HepG2 (cell line): Measurements from ENCODE around the gene SUOX. TPM values are rescaled to one million over a fixed set of nuclear protein-coding genes. Genes with fewer than 3 reads are reported as not detected.

Source experiments
- HNRNPL ChIP-seq: fragments of 200-400 bp; formaldehyde crosslinking; IDR thresholded peaks from 2 replicates; pipeline ENCODE4 v1.6.1; 2017; ENCODE audit warnings: mild to moderate bottlenecking, low read depth, low read length
- NR3C1 ChIP-seq: sonication (generic); formaldehyde crosslinking; IDR thresholded peaks from 2 replicates; pipeline ENCODE4 v1.4.0; 2020; ENCODE audit warnings: missing genetic modification reagents
- RBAK ChIP-seq: sonication (generic); formaldehyde crosslinking; IDR thresholded peaks from 2 replicates; pipeline ENCODE4 v1.5.1; 2020; ENCODE audit warnings: mild to moderate bottlenecking, missing genetic modification reagents
- SOX5 ChIP-seq: IDR thresholded peaks from 2 replicates; pipeline ENCODE4 v1.6.1; 2016; ENCODE audit warnings: borderline replicate concordance
- ZNF160 ChIP-seq: sonication (generic); formaldehyde crosslinking; IDR thresholded peaks from 2 replicates; pipeline ENCODE4 v1.8.0; 2022; ENCODE audit warnings: mild to moderate bottlenecking, inconsistent platforms, missing genetic modification reagents
- ZNF225 ChIP-seq: sonication (generic); formaldehyde crosslinking; IDR thresholded peaks from 2 replicates; pipeline ENCODE4 v1.4.0; 2020; ENCODE audit warnings: mild to moderate bottlenecking, missing genetic modification reagents
- ZNF33A ChIP-seq: sonication (generic); formaldehyde crosslinking; IDR thresholded peaks from 2 replicates; pipeline ENCODE4 v1.5.1; 2020; ENCODE audit warnings: missing genetic modification reagents, mild to moderate bottlenecking, moderate library complexity, borderline replicate concordance
- polyA plus RNA-seq, 8 experiments: library from polyadenylated mRNA; depleted of rRNA in 3 of 8; stranded (reverse) in 7 of 8; unstranded in 1 of 8; fragments of >200 nt; fragmentation: Illumina TruSeq in 4 of 8; extraction: Trizol in 4 of 8; gene quantifications; 2 replicates each; pipeline versions ENCODE4 v1.2.1 to v1.2.3, GENCODE V29; 2011 to 2016; ENCODE audit warnings: low read depth in 4 of 8, missing spikeins in 1 of 8, mixed read lengths in 1 of 8; ENCODE audit not compliant: insufficient read depth in 1 of 8
- total RNA-seq, 5 experiments: library from RNA; depleted of rRNA; stranded (reverse); fragments of >200 nt; fragmentation: Illumina TruSeq; extraction: Trizol; gene quantifications; 2 replicates each; pipeline ENCODE4 v1.2.3, GENCODE V29; 2016; ENCODE audit warnings: low read depth in 1 of 5
- TF ChIP-seq, protein P1 (sequence below): sonication (generic); formaldehyde crosslinking; IDR thresholded peaks from 2 replicates; pipeline ENCODE4 v1.5.1; 2020; ENCODE audit warnings: mild to moderate bottlenecking, missing genetic modification reagents, borderline replicate concordance
- TF ChIP-seq, protein P2 (sequence below), 2 experiments: fragments of 450-650 bp in 1 of 2; sonication (generic) in 1 of 2; formaldehyde crosslinking in 1 of 2; IDR thresholded peaks; 2 replicates each; pipeline versions ENCODE4 v1.6.1 to v1.8.0; 2016 to 2022; ENCODE audit warnings: antibody characterized with exemption in 1 of 2, mild to moderate bottlenecking in 1 of 2, missing genetic modification reagents in 1 of 2
- TF ChIP-seq, protein P3 (sequence below): sonication (generic); formaldehyde crosslinking; IDR thresholded peaks from 2 replicates; pipeline ENCODE4 v1.5.0; 2020; ENCODE audit warnings: mild to moderate bottlenecking, missing genetic modification reagents, moderate library complexity

Gene SUOX
- total and polyA plus RNA-seq, 2 of the 13 experiments (the other 11 are each of a cell fraction or from before 2014, with no cell fraction given), result 23.9 to 25.9 TPM

DNA sequence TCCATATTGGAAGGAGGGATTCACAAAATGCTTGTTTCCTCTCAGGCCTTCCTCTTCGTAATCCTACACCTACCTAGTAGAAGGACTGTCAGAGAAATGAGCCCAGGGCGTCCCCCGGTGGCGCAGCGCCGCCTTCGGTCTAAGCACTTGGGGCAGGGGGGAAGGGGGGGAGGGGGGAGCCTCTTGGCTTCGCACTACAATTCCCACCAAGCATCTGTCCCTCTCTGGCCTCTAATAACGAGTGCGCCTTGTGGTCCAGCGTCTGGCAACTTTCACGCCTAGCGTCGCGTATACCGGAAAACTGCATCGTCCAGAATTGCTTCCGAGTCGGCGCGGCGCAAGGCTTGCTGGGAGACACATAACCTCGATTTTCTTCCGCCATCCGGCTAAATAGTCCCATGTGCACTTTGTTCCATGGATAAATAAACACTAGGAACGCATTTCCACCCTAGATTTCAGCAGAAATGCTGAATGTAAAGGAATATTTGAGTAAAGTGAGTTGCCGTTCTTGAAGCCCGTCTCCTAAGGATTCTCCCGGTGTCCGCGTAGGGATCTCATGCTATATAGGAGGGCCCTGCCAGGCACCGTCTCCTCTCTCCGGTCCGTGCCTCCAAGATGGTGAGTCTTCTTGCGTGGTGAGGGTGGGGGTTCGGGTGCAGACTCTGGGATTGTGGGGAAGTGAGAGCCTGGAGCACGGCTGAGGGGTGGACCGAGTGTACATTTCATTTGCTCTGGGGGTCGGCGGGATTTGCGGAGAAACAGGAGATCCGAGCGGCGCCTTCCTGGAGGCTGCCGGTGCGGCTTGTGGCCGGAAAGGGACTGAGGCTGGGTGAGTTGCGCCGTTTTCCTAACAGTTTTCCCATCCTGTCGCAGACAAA lies 44.7 kb downstream of the SUOX start, which contains the start of gene RPS26 (continued):
- TF ChIP-seq, protein P1, sequence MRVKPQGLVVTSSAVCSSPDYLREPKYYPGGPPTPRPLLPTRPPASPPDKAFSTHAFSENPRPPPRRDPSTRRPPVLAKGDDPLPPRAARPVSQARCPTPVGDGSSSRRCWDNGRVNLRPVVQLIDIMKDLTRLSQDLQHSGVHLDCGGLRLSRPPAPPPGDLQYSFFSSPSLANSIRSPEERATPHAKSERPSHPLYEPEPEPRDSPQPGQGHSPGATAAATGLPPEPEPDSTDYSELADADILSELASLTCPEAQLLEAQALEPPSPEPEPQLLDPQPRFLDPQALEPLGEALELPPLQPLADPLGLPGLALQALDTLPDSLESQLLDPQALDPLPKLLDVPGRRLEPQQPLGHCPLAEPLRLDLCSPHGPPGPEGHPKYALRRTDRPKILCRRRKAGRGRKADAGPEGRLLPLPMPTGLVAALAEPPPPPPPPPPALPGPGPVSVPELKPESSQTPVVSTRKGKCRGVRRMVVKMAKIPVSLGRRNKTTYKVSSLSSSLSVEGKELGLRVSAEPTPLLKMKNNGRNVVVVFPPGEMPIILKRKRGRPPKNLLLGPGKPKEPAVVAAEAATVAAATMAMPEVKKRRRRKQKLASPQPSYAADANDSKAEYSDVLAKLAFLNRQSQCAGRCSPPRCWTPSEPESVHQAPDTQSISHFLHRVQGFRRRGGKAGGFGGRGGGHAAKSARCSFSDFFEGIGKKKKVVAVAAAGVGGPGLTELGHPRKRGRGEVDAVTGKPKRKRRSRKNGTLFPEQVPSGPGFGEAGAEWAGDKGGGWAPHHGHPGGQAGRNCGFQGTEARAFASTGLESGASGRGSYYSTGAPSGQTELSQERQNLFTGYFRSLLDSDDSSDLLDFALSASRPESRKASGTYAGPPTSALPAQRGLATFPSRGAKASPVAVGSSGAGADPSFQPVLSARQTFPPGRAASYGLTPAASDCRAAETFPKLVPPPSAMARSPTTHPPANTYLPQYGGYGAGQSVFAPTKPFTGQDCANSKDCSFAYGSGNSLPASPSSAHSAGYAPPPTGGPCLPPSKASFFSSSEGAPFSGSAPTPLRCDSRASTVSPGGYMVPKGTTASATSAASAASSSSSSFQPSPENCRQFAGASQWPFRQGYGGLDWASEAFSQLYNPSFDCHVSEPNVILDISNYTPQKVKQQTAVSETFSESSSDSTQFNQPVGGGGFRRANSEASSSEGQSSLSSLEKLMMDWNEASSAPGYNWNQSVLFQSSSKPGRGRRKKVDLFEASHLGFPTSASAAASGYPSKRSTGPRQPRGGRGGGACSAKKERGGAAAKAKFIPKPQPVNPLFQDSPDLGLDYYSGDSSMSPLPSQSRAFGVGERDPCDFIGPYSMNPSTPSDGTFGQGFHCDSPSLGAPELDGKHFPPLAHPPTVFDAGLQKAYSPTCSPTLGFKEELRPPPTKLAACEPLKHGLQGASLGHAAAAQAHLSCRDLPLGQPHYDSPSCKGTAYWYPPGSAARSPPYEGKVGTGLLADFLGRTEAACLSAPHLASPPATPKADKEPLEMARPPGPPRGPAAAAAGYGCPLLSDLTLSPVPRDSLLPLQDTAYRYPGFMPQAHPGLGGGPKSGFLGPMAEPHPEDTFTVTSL (CRISPR knock-in tag), result peak; percentile 3; the same call in 1 of the 2 replicates
- TF ChIP-seq, protein P2, sequence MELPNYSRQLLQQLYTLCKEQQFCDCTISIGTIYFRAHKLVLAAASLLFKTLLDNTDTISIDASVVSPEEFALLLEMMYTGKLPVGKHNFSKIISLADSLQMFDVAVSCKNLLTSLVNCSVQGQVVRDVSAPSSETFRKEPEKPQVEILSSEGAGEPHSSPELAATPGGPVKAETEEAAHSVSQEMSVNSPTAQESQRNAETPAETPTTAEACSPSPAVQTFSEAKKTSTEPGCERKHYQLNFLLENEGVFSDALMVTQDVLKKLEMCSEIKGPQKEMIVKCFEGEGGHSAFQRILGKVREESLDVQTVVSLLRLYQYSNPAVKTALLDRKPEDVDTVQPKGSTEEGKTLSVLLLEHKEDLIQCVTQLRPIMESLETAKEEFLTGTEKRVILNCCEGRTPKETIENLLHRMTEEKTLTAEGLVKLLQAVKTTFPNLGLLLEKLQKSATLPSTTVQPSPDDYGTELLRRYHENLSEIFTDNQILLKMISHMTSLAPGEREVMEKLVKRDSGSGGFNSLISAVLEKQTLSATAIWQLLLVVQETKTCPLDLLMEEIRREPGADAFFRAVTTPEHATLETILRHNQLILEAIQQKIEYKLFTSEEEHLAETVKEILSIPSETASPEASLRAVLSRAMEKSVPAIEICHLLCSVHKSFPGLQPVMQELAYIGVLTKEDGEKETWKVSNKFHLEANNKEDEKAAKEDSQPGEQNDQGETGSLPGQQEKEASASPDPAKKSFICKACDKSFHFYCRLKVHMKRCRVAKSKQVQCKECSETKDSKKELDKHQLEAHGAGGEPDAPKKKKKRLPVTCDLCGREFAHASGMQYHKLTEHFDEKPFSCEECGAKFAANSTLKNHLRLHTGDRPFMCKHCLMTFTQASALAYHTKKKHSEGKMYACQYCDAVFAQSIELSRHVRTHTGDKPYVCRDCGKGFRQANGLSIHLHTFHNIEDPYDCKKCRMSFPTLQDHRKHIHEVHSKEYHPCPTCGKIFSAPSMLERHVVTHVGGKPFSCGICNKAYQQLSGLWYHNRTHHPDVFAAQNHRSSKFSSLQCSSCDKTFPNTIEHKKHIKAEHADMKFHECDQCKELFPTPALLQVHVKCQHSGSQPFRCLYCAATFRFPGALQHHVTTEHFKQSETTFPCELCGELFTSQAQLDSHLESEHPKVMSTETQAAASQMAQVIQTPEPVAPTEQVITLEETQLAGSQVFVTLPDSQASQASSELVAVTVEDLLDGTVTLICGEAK (IDR thresholded peaks at IDR 0.05), result peak; percentile 69
- TF ChIP-seq, protein P2 (CRISPR knock-in tag; IDR thresholded peaks at IDR 0.05), result peak; percentile 79; the same call in 1 of the 2 replicates
- TF ChIP-seq HNRNPL (no peak), ZNF33A (CRISPR knock-in tag) (no peak), NR3C1 (CRISPR knock-in tag) (no peak), RBAK (CRISPR knock-in tag) (no peak), ZNF225 (no peak), ZNF160 (peak; percentile 87), SOX5 (CRISPR knock-in tag) (peak; percentile 57; the same call in 1 of the 2 replicates)
- TF ChIP-seq, protein P3, sequence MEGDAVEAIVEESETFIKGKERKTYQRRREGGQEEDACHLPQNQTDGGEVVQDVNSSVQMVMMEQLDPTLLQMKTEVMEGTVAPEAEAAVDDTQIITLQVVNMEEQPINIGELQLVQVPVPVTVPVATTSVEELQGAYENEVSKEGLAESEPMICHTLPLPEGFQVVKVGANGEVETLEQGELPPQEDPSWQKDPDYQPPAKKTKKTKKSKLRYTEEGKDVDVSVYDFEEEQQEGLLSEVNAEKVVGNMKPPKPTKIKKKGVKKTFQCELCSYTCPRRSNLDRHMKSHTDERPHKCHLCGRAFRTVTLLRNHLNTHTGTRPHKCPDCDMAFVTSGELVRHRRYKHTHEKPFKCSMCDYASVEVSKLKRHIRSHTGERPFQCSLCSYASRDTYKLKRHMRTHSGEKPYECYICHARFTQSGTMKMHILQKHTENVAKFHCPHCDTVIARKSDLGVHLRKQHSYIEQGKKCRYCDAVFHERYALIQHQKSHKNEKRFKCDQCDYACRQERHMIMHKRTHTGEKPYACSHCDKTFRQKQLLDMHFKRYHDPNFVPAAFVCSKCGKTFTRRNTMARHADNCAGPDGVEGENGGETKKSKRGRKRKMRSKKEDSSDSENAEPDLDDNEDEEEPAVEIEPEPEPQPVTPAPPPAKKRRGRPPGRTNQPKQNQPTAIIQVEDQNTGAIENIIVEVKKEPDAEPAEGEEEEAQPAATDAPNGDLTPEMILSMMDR, result peak; percentile 79
